Heart right ventricle (tissue), 16 donors: ENCODE results near the gene TBC1D22A. TPM values are rescaled to one million over a fixed set of nuclear protein-coding genes. Genes with fewer than 3 reads are reported as not detected.

Experiments used
- ATAC-seq, 8 donors: fragments of 200-7000 bp; cut with Tn5 transposase; one replicate each; pipeline ENCODE4 v1.9.1; 2020; ENCODE audit warnings: mild to moderate bottlenecking in 8 of 8, moderate library complexity in 8 of 8, moderate number of reproducible peaks in 1 of 8
- DNase-seq, 2 donors: peaks; one replicate each; pipeline ENCODE4 v3.0.0-alpha.2; 2020
- H3K27ac ChIP-seq, 10 donors: fragments of 200-600 bp; sonication (generic) in 2 of 10; one replicate each; pipeline versions ENCODE4 v1.5.0 to v1.8.0; 2020 to 2022; ENCODE audit warnings: mild to moderate bottlenecking in 3 of 10
- H3K27me3 ChIP-seq, 7 donors: fragments of 200-600 bp; one replicate each; pipeline ENCODE4 v1.8.0; 2021 to 2022; ENCODE audit warnings: mild to moderate bottlenecking in 2 of 7
- H3K36me3 ChIP-seq, 9 donors: fragments of 200-600 bp; sonication (generic) in 1 of 9; one replicate each; pipeline versions ENCODE4 v1.5.0 to v1.8.0; 2020 to 2022; ENCODE audit warnings: mild to moderate bottlenecking in 2 of 9
- H3K4me1 ChIP-seq, 9 donors: fragments of 200-600 bp; sonication (generic) in 1 of 9; one replicate each; pipeline versions ENCODE4 v1.5.0 to v1.8.0; 2020 to 2022; ENCODE audit warnings: mild to moderate bottlenecking in 4 of 9
- H3K4me3 ChIP-seq, 10 donors: fragments of 200-600 bp; sonication (generic) in 2 of 10; one replicate each; pipeline versions ENCODE4 v1.5.0 to v1.8.0; 2020 to 2022; ENCODE audit warnings: mild to moderate bottlenecking in 7 of 10, moderate library complexity in 2 of 10
- H3K9me3 ChIP-seq, 11 donors: fragments of 200-600 bp in 10 of 11; sonication (generic) in 2 of 11; one replicate each; pipeline versions ENCODE4 v1.5.0 to v1.8.0; 2013 to 2022; ENCODE audit warnings: mild to moderate bottlenecking in 2 of 11, control low read depth in 1 of 11, moderate library complexity in 1 of 11
- WGBS, 2 donors: extraction: QIAGEN DNeasy Blood & Tissue Kit; methylation state at CpG; one replicate each; pipeline ENCODE4 v1.1.7; 2013; ENCODE audit warnings: inconsistent platforms in 1 of 2; 5-methylcytosine and 5-hydroxymethylcytosine counted together
- intact Hi-C, 10 donors: fragments of 100-400 bp; cut with DNase I; formaldehyde crosslinking; loops; one replicate each; pipeline versions ENCODE4 v1.11.1 to v1.14.2; 2022
- polyA plus RNA-seq, 2 donors: library from polyadenylated mRNA; stranded (reverse); fragments of 200-250 nt; gene quantifications; one replicate each; pipeline ENCODE4 v1.2.3, GENCODE V29; 2013
- total RNA-seq, 10 donors: library from RNA; stranded (reverse); fragmentation: NEBNext Ultra II Directional in 3 of 10; extraction: Animal tissue kit (Norgen Biotek cat#: 25700) in 3 of 10; gene quantifications; one replicate each; pipeline versions ENCODE4 v1.2.1 to v1.2.4, GENCODE V29; 2021 to 2023
- TF ChIP-seq, protein P1 (sequence below), 9 donors: fragments of 200-600 bp; sonication (generic) in 2 of 9; IDR thresholded peaks; one replicate each; pipeline versions ENCODE4 v1.5.0 to v1.8.0; 2021 to 2022; ENCODE audit warnings: antibody characterized with exemption in 9 of 9, mild to moderate bottlenecking in 5 of 9, moderate library complexity in 1 of 9
- donor health status: Arrhythmogenic right ventricular cardiomyopathy.
- donor health status: ischemic (EF 13 %, LVEDD 7.1; RV severe dilation, severe dysfunction).
- donor health status: healthy with polysubstance abuse.
- donor health status: DM: no; HTN: yes; CAD: no.
- donor health status: DM: no; HTN: no; CAD: no.
- donor health status: ischemic (EF 25% LVEDD 6.9; RV normal size, moderate dysfunction).
- donor health status: ischemic (EF 25% LVEDD 5.7; RV mildly dilated, moderate dysfunction).
- donor health status: healthy.
- donor health status: DM: yes; HTN: yes; CAD: no.
- donor health status: Ischemic cardiomyopathy.
- donor health status: ischemic (EF 35%, LVEDD 5.7; RV mildly dilated, moderate dysfunction).
- donor health status: nonischemic (EF 11% LVEDD 7.7; RV severe dilation, severe dysfunction).
- donor health status: DM: yes; HTN: yes; CAD: no.
- donor health status: PGD.
- donor health status: ischemic (EF 29% LVEDD 5.4; RV normal size, mild dysfunction).
- donor health status: nonischemic (EF 23%, LVEDD 6.1; RV moderate dilation, normal function).

TBC1D22A gene
- total and polyA plus RNA-seq, 12 donors = 7.2 to 27.9 (median 17.9) TPM

DNA sequence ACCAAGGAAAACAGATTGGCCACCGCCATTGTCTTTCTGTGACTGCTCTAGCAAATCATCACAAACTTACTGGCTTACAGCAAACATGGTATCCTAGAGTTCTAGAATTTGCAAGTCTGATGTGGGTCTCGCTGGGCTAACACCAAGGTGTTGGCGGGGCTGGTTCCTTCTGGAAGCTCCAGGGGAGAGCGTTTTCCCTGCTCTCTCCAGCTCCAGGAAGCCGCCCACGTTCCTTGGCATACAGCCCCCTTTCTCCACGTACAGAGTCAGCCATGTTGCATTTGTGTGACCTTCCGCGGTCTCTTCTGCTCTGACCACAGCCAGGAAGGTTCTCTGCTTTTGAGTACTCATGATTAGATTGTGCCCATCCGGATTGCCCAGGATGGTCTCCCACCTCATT is 27.5 kb downstream of the TBC1D22A start:
- ATAC-seq (peak in 2 of 8 donors; percentile 24 to 36), DNase-seq (no peak)
- WGBS, 2 donors = 67 to 68% methylated on average over 10 of the region's 10 CpGs
- H3K4me3 ChIP-seq = no peak overlapping the region
- peaks cover 0 to 52% (median 35%) of the 10 kb centered on the region in 9 donors for H3K4me1 ChIP-seq
- intact Hi-C loops = loop anchor here in 2 of 10 donors (10.0 kb wide), 1 partner anchor 1705 kb away; no protein-coding TSS in a partner anchor
- H3K27me3 ChIP-seq = no peaks in the 10 kb centered on the region
- TF ChIP-seq, protein P1, sequence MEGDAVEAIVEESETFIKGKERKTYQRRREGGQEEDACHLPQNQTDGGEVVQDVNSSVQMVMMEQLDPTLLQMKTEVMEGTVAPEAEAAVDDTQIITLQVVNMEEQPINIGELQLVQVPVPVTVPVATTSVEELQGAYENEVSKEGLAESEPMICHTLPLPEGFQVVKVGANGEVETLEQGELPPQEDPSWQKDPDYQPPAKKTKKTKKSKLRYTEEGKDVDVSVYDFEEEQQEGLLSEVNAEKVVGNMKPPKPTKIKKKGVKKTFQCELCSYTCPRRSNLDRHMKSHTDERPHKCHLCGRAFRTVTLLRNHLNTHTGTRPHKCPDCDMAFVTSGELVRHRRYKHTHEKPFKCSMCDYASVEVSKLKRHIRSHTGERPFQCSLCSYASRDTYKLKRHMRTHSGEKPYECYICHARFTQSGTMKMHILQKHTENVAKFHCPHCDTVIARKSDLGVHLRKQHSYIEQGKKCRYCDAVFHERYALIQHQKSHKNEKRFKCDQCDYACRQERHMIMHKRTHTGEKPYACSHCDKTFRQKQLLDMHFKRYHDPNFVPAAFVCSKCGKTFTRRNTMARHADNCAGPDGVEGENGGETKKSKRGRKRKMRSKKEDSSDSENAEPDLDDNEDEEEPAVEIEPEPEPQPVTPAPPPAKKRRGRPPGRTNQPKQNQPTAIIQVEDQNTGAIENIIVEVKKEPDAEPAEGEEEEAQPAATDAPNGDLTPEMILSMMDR (IDR thresholded peaks at IDR 0.05) = no peak
- H3K9me3 ChIP-seq = peaks cover 0 to 10% (median 0%) of the 10 kb centered on the region in 11 donors
- peaks cover 0 to 32% (median 15%) of the 10 kb centered on the region in 9 donors for H3K36me3 ChIP-seq
- H3K27ac ChIP-seq = peak overlapping the region in 2 of 10 donors; percentile 15 to 88

DNA sequence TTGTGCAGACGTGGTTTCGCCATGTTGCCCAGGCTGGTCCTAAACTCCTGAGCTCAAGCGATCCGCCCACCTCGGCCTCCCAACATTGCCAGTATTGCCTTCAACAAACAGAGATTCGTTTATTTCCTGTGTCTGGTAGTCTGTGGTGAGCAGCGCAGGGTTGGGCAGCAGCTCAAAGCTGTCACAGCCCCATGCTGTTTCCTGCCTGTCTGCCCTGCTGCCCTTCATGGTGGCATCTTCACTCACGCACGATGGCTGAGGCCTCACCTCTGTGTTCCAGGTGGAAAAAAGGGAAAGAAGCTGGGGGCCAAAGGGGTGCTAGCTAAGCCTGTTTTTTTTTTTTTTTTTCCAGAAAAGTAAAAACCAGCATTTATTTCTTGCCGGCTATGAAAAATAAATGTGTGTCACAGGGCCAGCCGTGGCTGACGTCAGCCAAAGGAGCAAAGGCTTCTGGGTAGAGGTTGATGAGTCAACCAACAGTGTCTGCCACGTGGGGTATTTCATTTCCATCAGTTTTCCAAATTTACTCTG is 28.8 kb downstream of the TBC1D22A start:
- H3K4me1 ChIP-seq = peaks cover 0 to 52% (median 35%) of the 10 kb centered on the region in 9 donors
- DNase-seq (peak in 1 of 2 donors; percentile 48), ATAC-seq (peak in 7 of 8 donors; percentile 44 to 70 (median 53))
- TF ChIP-seq, protein P1 (IDR thresholded peaks at IDR 0.05) = no peak
- H3K9me3 ChIP-seq = peaks cover 0 to 3% (median 0%) of the 10 kb centered on the region in 11 donors
- H3K27ac ChIP-seq = peak overlapping the region in 7 of 10 donors; percentile 2 to 88 (median 58)
- H3K36me3 ChIP-seq = peaks cover 0 to 44% (median 22%) of the 10 kb centered on the region in 9 donors
- WGBS, 2 donors = 60 to 71% methylated on average over 13 of the region's 13 CpGs
- intact Hi-C loops = loop anchor here in 2 of 10 donors (10.0 kb wide), 1 partner anchor 1704 kb away; no protein-coding TSS in a partner anchor
- no peaks in the 10 kb centered on the region for H3K27me3 ChIP-seq
- H3K4me3 ChIP-seq = peak overlapping the region in 1 of 10 donors; percentile 33

DNA sequence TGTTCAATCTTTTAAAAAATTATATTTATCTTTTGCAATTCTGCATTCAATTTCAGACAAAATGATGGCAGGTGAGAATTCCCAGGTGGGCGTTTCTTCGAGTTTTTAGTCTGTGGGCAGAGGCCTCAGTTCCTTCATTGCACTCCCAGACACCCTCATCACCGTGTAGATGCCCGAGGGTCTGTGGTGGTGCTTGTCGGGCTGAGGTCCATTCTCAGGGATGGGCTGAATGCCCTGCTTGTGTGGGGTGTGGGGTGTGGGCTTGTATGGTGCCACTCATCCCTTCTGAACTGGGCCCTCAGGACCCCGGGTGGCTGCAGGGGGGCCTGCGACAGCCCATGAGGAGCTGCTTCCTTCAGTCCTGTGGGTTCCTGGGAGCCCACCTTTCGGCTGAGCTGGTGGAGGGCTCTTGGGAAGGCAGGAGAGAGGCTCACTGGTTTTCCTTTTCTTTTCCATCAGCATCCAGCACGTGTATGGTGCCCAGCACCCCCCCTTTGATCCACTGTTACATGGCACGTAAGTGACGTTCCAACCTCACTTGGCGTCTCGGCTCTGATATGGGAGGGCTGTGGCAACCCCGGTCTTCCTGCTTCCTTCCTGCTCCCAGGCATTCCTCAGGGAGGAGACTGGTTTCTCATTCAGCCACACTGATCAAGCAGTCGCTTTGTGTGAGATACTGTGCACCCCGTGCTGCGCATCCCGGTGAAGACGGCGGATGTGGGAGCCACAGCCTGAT is 29.8 kb downstream of the TBC1D22A start:
- intact Hi-C loops = loop anchor here in 2 of 10 donors (10.0 kb wide), 1 partner anchor 1703 kb away; no protein-coding TSS in a partner anchor
- Histone ChIP-seq H3K27me3 (no peaks in the 10 kb centered on the region), H3K4me3 (no peak overlapping the region), H3K9me3 (no peaks in the 10 kb centered on the region), H3K36me3 (peaks cover 0 to 53% (median 25%) of the 10 kb centered on the region in 9 donors), H3K4me1 (peaks cover 0 to 52% (median 35%) of the 10 kb centered on the region in 9 donors), H3K27ac (peak overlapping the region in 4 of 10 donors; percentile 3 to 88 (median 62))
- TF ChIP-seq, protein P1 (IDR thresholded peaks at IDR 0.05) = no peak
- DNase-seq = no peak
- WGBS, 2 donors = 79 to 88% methylated on average over 20 of the region's 20 CpGs
- ATAC-seq = peak in 5 of 8 donors; percentile 5 to 31 (median 28)

DNA sequence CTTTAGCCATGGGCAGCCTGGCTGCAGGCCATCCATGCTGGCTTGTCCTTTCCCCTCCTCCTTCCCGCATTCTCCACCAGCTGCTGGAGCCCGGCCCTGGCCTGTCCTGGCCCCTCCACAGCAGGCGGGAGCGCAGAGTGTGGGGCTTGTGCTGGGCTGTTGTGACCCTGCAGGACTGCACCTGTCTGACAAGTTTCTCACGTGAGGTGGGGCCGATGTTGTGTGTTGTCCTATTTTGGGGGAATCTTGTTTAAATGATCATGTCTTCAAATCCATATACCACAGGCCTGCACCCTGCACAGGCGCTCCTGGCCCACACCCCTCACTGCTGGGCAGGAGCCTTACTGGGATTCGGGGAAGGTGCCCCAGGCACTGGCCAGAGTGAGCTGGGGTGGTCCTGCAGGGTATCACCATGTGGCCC is 30.4 kb downstream of the TBC1D22A start:
- ATAC-seq = peak in 4 of 8 donors; percentile 5 to 22 (median 14)
- peaks cover 0 to 52% (median 35%) of the 10 kb centered on the region in 9 donors for H3K4me1 ChIP-seq
- no peak overlapping the region for H3K4me3 ChIP-seq
- no peaks in the 10 kb centered on the region for H3K27me3 ChIP-seq
- H3K27ac ChIP-seq = peak overlapping the region in 3 of 10 donors; percentile 3 to 88 (median 3)
- intact Hi-C loops = loop anchor here in 2 of 10 donors (10.0 kb wide), 1 partner anchor 1702 kb away; no protein-coding TSS in a partner anchor
- H3K9me3 ChIP-seq = no peaks in the 10 kb centered on the region
- DNase-seq = peak in 1 of 2 donors; percentile 29
- TF ChIP-seq, protein P1 (IDR thresholded peaks at IDR 0.05) = no peak
- WGBS, 2 donors = 78 to 81% methylated on average over 8 of the region's 8 CpGs
- peaks cover 0 to 59% (median 31%) of the 10 kb centered on the region in 9 donors for H3K36me3 ChIP-seq
